ENCODE results near the gene SLC5A2.

- TF ChIP-seq PPARA (CRISPR knock-in tag; IDR thresholded peaks at IDR 0.05; ENCODE audit: borderline replicate concordance), result no peak
- no peak for TF ChIP-seq PATZ1 (CRISPR knock-in tag; IDR thresholded peaks at IDR 0.05; ENCODE audit: borderline replicate concordance)
- TF ChIP-seq ZNF70 (CRISPR knock-in tag; IDR thresholded peaks at IDR 0.05), result no peak
- no peak for TF ChIP-seq ESRRG (CRISPR knock-in tag; IDR thresholded peaks at IDR 0.05)
- TF ChIP-seq TOX (CRISPR knock-in tag; IDR thresholded peaks at IDR 0.05; ENCODE audit: borderline replicate concordance), result no peak
- TF ChIP-seq BACH2 (CRISPR knock-in tag; IDR thresholded peaks at IDR 0.05; ENCODE audit: borderline replicate concordance), result no peak
- TF ChIP-seq GLIS3 (CRISPR knock-in tag; IDR thresholded peaks at IDR 0.05), result no peak
These were observed 25.8 kb downstream of the SLC5A2 start for GRCh38 chr16:31508706-31509195.

Data from SK-N-SH treated with all-trans-retinoic acid at 6 μM for 48 hours (cell line).